Thymus (tissue), 14 donors: ENCODE measurements around the gene ADH1A. TPM values are rescaled to one million over a fixed set of nuclear protein-coding genes. Genes with fewer than 3 reads are reported as not detected.
A peak's percentile ranks its signal among the peaks of the same experiment; 100 is the strongest.

Experiments
- DNase-seq, 9 donors: peaks; one replicate each; pipeline ENCODE4 v3.0.0-alpha.2; 2013; ENCODE audit warnings: low spot score in 9 of 9, low read depth in 6 of 9, missing footprints in 1 of 9
- H3K27ac ChIP-seq, 2 donors: one replicate each; pipeline ENCODE4 v1.5.1; 2013; ENCODE audit warnings: control low read depth in 1 of 2, low read depth in 1 of 2, low read length in 1 of 2, mild to moderate bottlenecking in 1 of 2, moderate library complexity in 1 of 2
- H3K27me3 ChIP-seq, 2 donors: one replicate each; pipeline ENCODE4 v1.5.1; 2013; ENCODE audit warnings: low read length in 1 of 2; ENCODE audit not compliant: control insufficient read depth in 2 of 2, insufficient read depth in 1 of 2
- H3K36me3 ChIP-seq, 2 donors: one replicate each; pipeline ENCODE4 v1.5.1; 2013; ENCODE audit warnings: low read length in 1 of 2, mild to moderate bottlenecking in 1 of 2, moderate library complexity in 1 of 2; ENCODE audit not compliant: control insufficient read depth in 2 of 2, insufficient read depth in 2 of 2
- H3K4me1 ChIP-seq, 2 donors: one replicate each; pipeline ENCODE4 v1.5.1; 2013; ENCODE audit warnings: low read length in 2 of 2; ENCODE audit not compliant: control insufficient read depth in 2 of 2, insufficient read depth in 2 of 2
- H3K4me3 ChIP-seq, 2 donors: one replicate each; pipeline ENCODE4 v1.5.1; 2013; ENCODE audit warnings: low read length in 2 of 2, control low read depth in 1 of 2, mild to moderate bottlenecking in 1 of 2
- H3K9me3 ChIP-seq, 2 donors: one replicate each; pipeline ENCODE4 v1.5.1; 2013; ENCODE audit warnings: low read length in 1 of 2, mild to moderate bottlenecking in 1 of 2; ENCODE audit not compliant: control insufficient read depth in 2 of 2, insufficient read depth in 1 of 2
- WGBS: extraction: QIAGEN DNeasy Blood & Tissue Kit; methylation state at CpG from one replicate; pipeline ENCODE4 v1.1.7; 2013; 5-methylcytosine and 5-hydroxymethylcytosine counted together
- long read RNA-seq, 10 donors: transcript quantifications; one replicate each; lab custom pipeline, GENCODE V29; 2026
- polyA plus RNA-seq: library from polyadenylated mRNA; stranded (reverse); fragments of 200-250 nt; gene quantifications from one replicate; pipeline ENCODE4 v1.2.3, GENCODE V29; 2013
- total RNA-seq: library from RNA; stranded (reverse); fragments of 120-200 nt; gene quantifications from one replicate; pipeline ENCODE4 v1.2.4, GENCODE V29; 2013
- donor health status: healthy.

The ADH1A gene
- 0.19 TPM for total RNA-seq
- polyA plus RNA-seq, result 0.43 TPM
- long read RNA-seq, donor 1, result 0 reads
- long read RNA-seq, donor 2, result 0 reads
- long read RNA-seq, donor 3, result 0 reads
- long read RNA-seq, donor 4, result 0 reads
- long read RNA-seq, donor 5, result 0 reads
- long read RNA-seq, donor 6, result 0 reads
- long read RNA-seq, donor 7, result 0 reads
- long read RNA-seq, donor 8, result 0 reads
- long read RNA-seq, donor 9, partial matches to known transcripts, result 0 of 1 reads
- long read RNA-seq, donor 9, other reads (novel, unspliced or antisense), result 0 of 1 reads
- long read RNA-seq, donor 10, result 0 reads

GRCh38 chr4:99290848-99291786 lies at the start of gene ADH1A:
ADH1A (minus strand) TSS chr4:99290985; CDS start chr4:99290914, 71 bp downstream.
- no peaks in the 10 kb centered on the region for H3K27me3 ChIP-seq
- peaks cover 0 to 7% of the 10 kb centered on the region in 2 donors for H3K9me3 ChIP-seq
- 80% methylated on average over 3 of the region's 3 CpGs for WGBS
- no peaks in the 10 kb centered on the region for H3K4me1 ChIP-seq
- no peaks in the 10 kb centered on the region for H3K36me3 ChIP-seq
- no peak within 1 kb of the TSS for H3K4me3 ChIP-seq
- no peak for DNase-seq
- no peak within 1 kb of the TSS for H3K27ac ChIP-seq

- no peaks in the 10 kb centered on the region for H3K4me1 ChIP-seq
- H3K4me3 ChIP-seq, result no peak overlapping the region
- H3K36me3 ChIP-seq, result no peaks in the 10 kb centered on the region
- no peak for DNase-seq
- no peaks in the 10 kb centered on the region for H3K27me3 ChIP-seq
- H3K27ac ChIP-seq, result no peak overlapping the region
- 97% methylated on average over 3 of the region's 3 CpGs for WGBS
- no peaks in the 10 kb centered on the region for H3K9me3 ChIP-seq
These were observed 48.4 kb upstream of the ADH1A start for GRCh38 chr4:99339172-99339571.

- Histone ChIP-seq H3K4me3 (no peak overlapping the region), H3K4me1 (no peaks in the 10 kb centered on the region), H3K36me3 (no peaks in the 10 kb centered on the region), H3K27me3 (no peaks in the 10 kb centered on the region), H3K9me3 (no peaks in the 10 kb centered on the region), H3K27ac (no peak overlapping the region)
- 81% methylated on average over 4 of the region's 4 CpGs for WGBS
- DNase-seq, result no peak
These were observed 45.8 kb upstream of the ADH1A start for GRCh38 chr4:99336553-99336952.

- Histone ChIP-seq H3K27me3 (no peaks in the 10 kb centered on the region), H3K4me3 (no peak overlapping the region)
- 84% methylated on average over 1 of the region's 1 CpG for WGBS
These were observed 44.1 kb upstream of the ADH1A start for GRCh38 chr4:99334880-99335279.

GRCh38 chr4:99330648-99331047 lies 39.9 kb upstream of the ADH1A start:
- Histone ChIP-seq H3K36me3 (no peaks in the 10 kb centered on the region), H3K9me3 (peaks cover 0 to 4% of the 10 kb centered on the region in 2 donors), H3K27me3 (no peaks in the 10 kb centered on the region), H3K4me3 (no peak overlapping the region), H3K27ac (no peak overlapping the region), H3K4me1 (no peaks in the 10 kb centered on the region)
- 98% methylated on average over 3 of the region's 3 CpGs for WGBS
- DNase-seq, result no peak

More at GRCh38 chr4:99334880-99335279, 44.1 kb upstream of the ADH1A start:
- no peak for DNase-seq
- no peaks in the 10 kb centered on the region for H3K36me3 ChIP-seq
- no peak overlapping the region for H3K27ac ChIP-seq
- no peaks in the 10 kb centered on the region for H3K9me3 ChIP-seq
- H3K4me1 ChIP-seq, result no peaks in the 10 kb centered on the region

GRCh38 chr4:99329876-99330275 lies 39.1 kb upstream of the ADH1A start:
- H3K27me3 ChIP-seq, result no peaks in the 10 kb centered on the region
- DNase-seq, result no peak
- H3K4me3 ChIP-seq, result no peak overlapping the region
- H3K36me3 ChIP-seq, result no peaks in the 10 kb centered on the region
- no peak overlapping the region for H3K27ac ChIP-seq
- 92% methylated on average over 2 of the region's 2 CpGs for WGBS
- H3K9me3 ChIP-seq, result peaks cover 0 to 4% of the 10 kb centered on the region in 2 donors
- H3K4me1 ChIP-seq, result no peaks in the 10 kb centered on the region

- Histone ChIP-seq H3K36me3 (no peaks in the 10 kb centered on the region), H3K4me3 (no peak overlapping the region), H3K27me3 (no peaks in the 10 kb centered on the region), H3K4me1 (no peaks in the 10 kb centered on the region), H3K9me3 (peaks cover 0 to 4% of the 10 kb centered on the region in 2 donors), H3K27ac (no peak overlapping the region)
- 88% methylated on average over 3 of the region's 3 CpGs for WGBS
- no peak for DNase-seq
These were observed 34.2 kb upstream of the ADH1A start for GRCh38 chr4:99324979-99325378.

- H3K36me3 ChIP-seq, result no peaks in the 10 kb centered on the region
- 77% methylated on average over 1 of the region's 1 CpG for WGBS
- H3K27me3 ChIP-seq, result no peaks in the 10 kb centered on the region
- no peak overlapping the region for H3K27ac ChIP-seq
- no peaks in the 10 kb centered on the region for H3K4me1 ChIP-seq
- H3K4me3 ChIP-seq, result no peak overlapping the region
- no peak for DNase-seq
- H3K9me3 ChIP-seq, result peaks cover 0 to 4% of the 10 kb centered on the region in 2 donors
These were observed 33.6 kb upstream of the ADH1A start for GRCh38 chr4:99324361-99324760.

- WGBS, result 95% methylated on average over 1 of the region's 1 CpG
- no peak for DNase-seq
- H3K36me3 ChIP-seq, result no peaks in the 10 kb centered on the region
- H3K4me3 ChIP-seq, result no peak overlapping the region
- H3K27ac ChIP-seq, result peak overlapping the region in 1 of 2 donors; percentile 26
- H3K4me1 ChIP-seq, result no peaks in the 10 kb centered on the region
- H3K9me3 ChIP-seq, result peaks cover 0 to 4% of the 10 kb centered on the region in 2 donors
- H3K27me3 ChIP-seq, result no peaks in the 10 kb centered on the region
These were observed 33.0 kb upstream of the ADH1A start for GRCh38 chr4:99323756-99324155.
